Neural crest cell (in vitro differentiated cells): Measurements from ENCODE around the gene ZNF749. TPM values are rescaled to one million over a fixed set of nuclear protein-coding genes. Genes with fewer than 3 reads are reported as not detected.
A peak's percentile ranks its signal among the peaks of the same experiment; 100 is the strongest.

Experiments used
- DNase-seq: peaks from one replicate; pipeline ENCODE4 v3.0.0; 2021; ENCODE audit warnings: low read depth, mixed read lengths, low spot score
- H3K27ac Mint-ChIP-seq: one replicate; pipeline ENCODE4 v1.8.0; 2021; ENCODE audit warnings: mild to moderate bottlenecking, mixed read lengths; ENCODE audit not compliant: unreplicated experiment
- H3K27me3 Mint-ChIP-seq: 2 replicates; pipeline ENCODE4 v1.8.0; 2021; ENCODE audit warnings: low read depth, mild to moderate bottlenecking, mixed read lengths
- H3K36me3 Mint-ChIP-seq: 2 replicates; pipeline ENCODE4 v1.8.0; 2021; ENCODE audit warnings: low read depth, mild to moderate bottlenecking, mixed read lengths
- H3K4me1 Mint-ChIP-seq: 2 replicates; pipeline ENCODE4 v1.8.0; 2021; ENCODE audit warnings: mixed read lengths
- H3K4me3 Mint-ChIP-seq: one replicate; pipeline ENCODE4 v1.8.0; 2021; ENCODE audit warnings: mild to moderate bottlenecking, mixed read lengths
- H3K9me3 Mint-ChIP-seq: 2 replicates; pipeline ENCODE4 v1.8.0; 2021; ENCODE audit warnings: mixed read lengths
- total RNA-seq: library from RNA; stranded (reverse); gene quantifications from 2 replicates; pipeline ENCODE4 v1.2.1, GENCODE V29; 2021
- TF ChIP-seq, protein P1 (sequence below): fragments of 200-600 bp; sonication (generic); conservative IDR thresholded peaks from 2 replicates; pipeline ENCODE4 v1.5.0; 2021; ENCODE audit warnings: antibody characterized with exemption, mild to moderate bottlenecking

Gene ZNF749
- total RNA-seq, 1 donor from 2014 or later = 26.1 TPM

DNA sequence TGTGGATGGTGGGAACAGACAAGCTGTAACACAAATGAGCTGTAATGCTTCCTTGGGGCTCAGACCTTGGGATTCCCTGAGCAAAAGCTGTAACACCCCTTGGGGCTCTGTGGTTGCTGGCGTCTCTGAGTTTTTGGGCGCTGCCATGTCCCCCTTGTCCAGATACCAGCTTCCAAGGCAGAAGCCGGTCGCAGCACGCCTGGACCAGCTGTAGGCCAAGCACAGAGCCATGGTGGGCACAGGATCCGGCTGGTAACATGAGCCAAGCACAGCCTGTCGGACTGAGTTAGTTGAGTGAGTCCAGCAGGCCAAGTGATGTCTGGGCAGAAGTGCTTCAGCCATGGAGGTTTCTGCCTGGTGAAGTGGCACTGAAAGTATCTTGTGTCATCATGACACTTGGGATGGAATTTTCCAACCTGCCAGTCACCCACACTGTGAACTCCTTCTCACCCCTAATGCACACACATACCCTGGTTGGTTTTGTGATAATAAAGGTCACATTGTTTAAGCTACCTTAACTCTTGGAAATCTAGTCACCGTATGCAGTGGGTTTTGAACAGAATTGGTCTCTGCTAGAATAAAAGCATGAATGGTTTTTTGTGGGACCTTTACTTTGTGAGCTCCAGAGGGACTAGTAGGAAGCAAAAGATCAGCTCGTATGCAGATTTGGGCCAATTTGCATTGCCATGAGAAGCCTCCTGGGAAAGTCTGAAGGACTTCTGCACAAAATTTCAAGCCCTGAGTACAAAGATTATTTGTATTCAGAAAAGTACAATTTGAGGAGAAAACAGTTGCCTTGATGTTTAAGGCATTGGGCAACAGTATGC lies 31.2 kb upstream of the ZNF749 start:
- TF ChIP-seq, protein P1, sequence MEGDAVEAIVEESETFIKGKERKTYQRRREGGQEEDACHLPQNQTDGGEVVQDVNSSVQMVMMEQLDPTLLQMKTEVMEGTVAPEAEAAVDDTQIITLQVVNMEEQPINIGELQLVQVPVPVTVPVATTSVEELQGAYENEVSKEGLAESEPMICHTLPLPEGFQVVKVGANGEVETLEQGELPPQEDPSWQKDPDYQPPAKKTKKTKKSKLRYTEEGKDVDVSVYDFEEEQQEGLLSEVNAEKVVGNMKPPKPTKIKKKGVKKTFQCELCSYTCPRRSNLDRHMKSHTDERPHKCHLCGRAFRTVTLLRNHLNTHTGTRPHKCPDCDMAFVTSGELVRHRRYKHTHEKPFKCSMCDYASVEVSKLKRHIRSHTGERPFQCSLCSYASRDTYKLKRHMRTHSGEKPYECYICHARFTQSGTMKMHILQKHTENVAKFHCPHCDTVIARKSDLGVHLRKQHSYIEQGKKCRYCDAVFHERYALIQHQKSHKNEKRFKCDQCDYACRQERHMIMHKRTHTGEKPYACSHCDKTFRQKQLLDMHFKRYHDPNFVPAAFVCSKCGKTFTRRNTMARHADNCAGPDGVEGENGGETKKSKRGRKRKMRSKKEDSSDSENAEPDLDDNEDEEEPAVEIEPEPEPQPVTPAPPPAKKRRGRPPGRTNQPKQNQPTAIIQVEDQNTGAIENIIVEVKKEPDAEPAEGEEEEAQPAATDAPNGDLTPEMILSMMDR = no peak
- no peak overlapping the region for H3K27ac Mint-ChIP-seq
- peaks cover 4% of the 10 kb centered on the region for H3K9me3 Mint-ChIP-seq
- no peaks in the 10 kb centered on the region for H3K4me1 Mint-ChIP-seq
- peaks cover 34% of the 10 kb centered on the region for H3K36me3 Mint-ChIP-seq
- H3K4me3 Mint-ChIP-seq = no peak overlapping the region
- no peak for DNase-seq
- H3K27me3 Mint-ChIP-seq = no peaks in the 10 kb centered on the region

DNA sequence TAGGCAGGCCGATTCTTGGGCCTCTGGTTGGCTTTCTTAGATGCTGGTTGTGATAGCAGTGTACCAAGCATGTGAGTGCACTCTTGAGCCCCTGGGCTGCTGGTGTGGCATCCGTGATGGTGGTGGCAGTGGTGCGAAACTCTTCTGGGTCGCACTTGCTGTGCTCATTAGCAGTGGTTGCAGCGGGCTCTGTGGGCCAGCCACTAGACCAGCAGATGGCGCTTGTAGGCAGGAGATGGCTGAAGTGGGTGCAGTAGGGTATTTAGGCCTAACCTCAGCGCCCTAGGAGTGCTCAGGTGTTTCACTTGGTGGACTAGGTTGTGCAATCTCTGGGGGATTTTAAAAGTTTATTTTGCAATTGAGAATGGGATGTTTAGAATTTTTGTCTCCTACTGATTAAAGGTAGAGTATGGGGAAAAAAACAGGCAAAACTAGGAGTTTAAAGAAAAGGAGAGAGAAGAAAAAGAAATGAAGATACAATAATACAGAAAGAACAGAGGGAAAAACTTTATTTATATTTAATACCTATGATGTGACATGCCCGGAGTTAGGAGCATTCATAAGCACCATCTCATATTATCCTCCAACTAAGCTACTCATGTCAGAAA lies 28.5 kb upstream of the ZNF749 start:
- peaks cover 10% of the 10 kb centered on the region for H3K4me1 Mint-ChIP-seq

DNA sequence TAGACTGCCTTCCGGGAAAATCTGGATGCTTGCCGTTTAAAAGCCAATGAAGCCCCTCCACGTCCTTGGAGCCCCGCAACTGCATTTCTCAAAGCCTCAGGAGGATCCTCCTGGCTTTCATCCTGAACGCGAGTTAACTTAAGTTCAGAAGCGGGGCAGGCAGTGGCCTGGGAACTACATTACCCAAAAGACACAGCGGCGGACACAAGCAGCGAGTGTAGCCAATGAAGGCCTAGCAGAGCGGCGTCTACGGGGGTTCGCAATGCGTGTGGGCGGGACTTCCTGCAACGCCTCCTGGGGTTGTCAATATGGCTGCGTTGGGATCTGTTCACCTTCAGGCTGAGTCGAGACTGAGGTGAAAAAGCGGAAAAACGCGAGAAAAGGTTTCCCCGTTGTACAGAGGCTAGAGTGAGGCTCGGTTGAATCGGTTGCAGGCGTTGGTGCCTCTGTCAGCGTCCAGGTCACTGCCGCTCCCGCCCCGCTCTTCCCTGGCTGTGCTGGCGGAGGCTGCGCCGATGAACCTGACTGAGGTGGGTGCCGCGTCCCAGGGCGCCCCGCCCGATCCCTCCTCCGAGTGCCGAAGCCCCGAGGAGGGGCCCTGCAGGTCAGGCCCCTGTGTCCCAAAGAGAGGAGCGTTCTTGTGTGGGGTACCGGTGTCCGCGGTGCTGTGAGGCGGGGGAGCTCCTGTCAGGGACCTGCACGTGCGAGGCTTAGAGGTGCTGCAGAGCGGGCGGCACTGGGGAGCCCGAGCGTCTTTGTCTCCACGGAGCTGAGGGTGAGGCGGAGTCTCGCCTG lies 24.1 kb upstream of the ZNF749 start, which contains the start of gene ZNF17:
TSS of gene ZNF17 (plus strand) at position 285 of the 795 bp plus-strand sequence. CDS start 2,455 bp downstream, outside the sequence.
- DNase-seq = peak; percentile 79
- Mint-ChIP-seq H3K4me3 (peak within 1 kb of the TSS; percentile 99), H3K27me3 (no peaks in the 10 kb centered on the region), H3K9me3 (no peaks in the 10 kb centered on the region), H3K4me1 (peaks cover 14% of the 10 kb centered on the region), H3K27ac (peak within 1 kb of the TSS; percentile 91), H3K36me3 (peaks cover 13% of the 10 kb centered on the region)
- TF ChIP-seq, protein P1 = no peak

More for the DNA sequence above, 28.5 kb upstream of the ZNF749 start:
- H3K27ac Mint-ChIP-seq = no peak overlapping the region
- peak; percentile 70 for DNase-seq
- no peaks in the 10 kb centered on the region for H3K27me3 Mint-ChIP-seq
- TF ChIP-seq, protein P1 = peak; percentile 79
- peaks cover 14% of the 10 kb centered on the region for H3K36me3 Mint-ChIP-seq
- peak overlapping the region; percentile 44 for H3K4me3 Mint-ChIP-seq
- H3K9me3 Mint-ChIP-seq = peaks cover 3% of the 10 kb centered on the region

DNA sequence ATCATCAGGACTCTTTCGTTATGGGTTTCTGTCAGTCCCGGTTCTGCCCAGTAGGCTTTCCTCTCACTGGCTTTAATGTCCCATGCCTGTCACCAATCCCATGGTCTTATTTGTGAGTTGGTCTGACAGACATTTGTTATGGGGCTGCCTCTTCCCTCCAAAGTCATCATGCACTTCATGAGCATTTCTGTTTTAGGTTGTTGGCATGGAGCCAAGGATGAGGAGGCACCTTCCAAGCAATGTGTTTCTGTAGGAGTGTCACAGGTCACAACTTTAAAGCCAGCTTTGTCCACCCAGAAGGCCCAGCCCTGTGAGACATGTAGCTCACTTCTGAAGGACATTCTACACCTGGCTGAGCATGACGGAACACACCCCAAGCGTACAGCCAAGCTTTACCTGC lies 15.7 kb upstream of the ZNF749 start:
- Mint-ChIP-seq H3K36me3 (peaks cover 60% of the 10 kb centered on the region), H3K4me1 (no peaks in the 10 kb centered on the region), H3K4me3 (no peak overlapping the region), H3K27ac (no peak overlapping the region), H3K9me3 (peaks cover 4% of the 10 kb centered on the region), H3K27me3 (no peaks in the 10 kb centered on the region)
- TF ChIP-seq, protein P1 = no peak
- no peak for DNase-seq

DNA sequence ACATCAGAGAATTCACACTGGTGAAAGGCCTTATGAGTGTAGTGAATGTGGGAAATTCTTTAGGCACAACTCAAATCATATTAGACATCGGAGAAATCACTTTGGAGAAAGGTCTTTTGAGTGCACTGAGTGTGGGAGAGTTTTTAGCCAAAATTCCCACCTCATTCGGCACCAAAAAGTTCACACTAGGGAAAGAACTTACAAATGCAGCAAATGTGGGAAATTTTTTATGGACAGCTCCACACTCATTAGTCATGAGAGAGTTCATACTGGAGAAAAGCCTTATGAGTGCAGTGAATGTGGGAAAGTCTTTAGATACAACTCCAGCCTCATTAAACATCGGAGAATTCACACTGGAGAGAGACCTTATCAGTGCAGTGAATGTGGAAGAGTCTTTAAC lies 14.1 kb upstream of the ZNF749 start:
- no peak overlapping the region for H3K4me3 Mint-ChIP-seq
- H3K9me3 Mint-ChIP-seq = peaks cover 4% of the 10 kb centered on the region
- TF ChIP-seq, protein P1 = no peak
- no peaks in the 10 kb centered on the region for H3K4me1 Mint-ChIP-seq
- no peaks in the 10 kb centered on the region for H3K27me3 Mint-ChIP-seq
- H3K36me3 Mint-ChIP-seq = peaks cover 49% of the 10 kb centered on the region
- H3K27ac Mint-ChIP-seq = no peak overlapping the region
- no peak for DNase-seq
